K562 (cell line): ENCODE measurements around the gene TRIM68.

Experiments
- CBX5 ChIP-seq: IDR thresholded peaks from 2 replicates; pipeline ENCODE4 v1.6.1; 2014; ENCODE audit warnings: low read depth, borderline replicate concordance
- HEY1 ChIP-seq: fragments of 250-450 bp; sonication (Bioruptor Pico); IDR thresholded peaks from 2 replicates; pipeline ENCODE4 v1.5.0; 2020; ENCODE audit warnings: mild to moderate bottlenecking, moderate library complexity, borderline replicate concordance
- MTA2 ChIP-seq: fragments of 450-650 bp; IDR thresholded peaks from 2 replicates; pipeline ENCODE4 v1.6.1; 2016; ENCODE audit warnings: low read depth
- POLR3A ChIP-seq: IDR thresholded peaks from 2 replicates; pipeline ENCODE4 v1.6.1; 2011; ENCODE audit warnings: borderline replicate concordance, mild to moderate bottlenecking, moderate library complexity; ENCODE audit not compliant: insufficient read length, insufficient read depth; ENCODE audit errors: extremely low read depth
- TF ChIP-seq, protein P1 (sequence below), 3 experiments: IDR thresholded peaks in 2 of 3; conservative IDR thresholded peaks in 1 of 3; 2 replicates each; pipeline ENCODE4 v1.5.1; 2011 to 2012; ENCODE audit warnings: low read length in 3 of 3, mild to moderate bottlenecking in 3 of 3, control low read depth in 2 of 3, improper control_type of control experiment in 1 of 3, inconsistent platforms in 1 of 3, low read depth in 1 of 3, mixed read lengths in 1 of 3, moderate library complexity in 1 of 3; ENCODE audit not compliant: insufficient read depth in 2 of 3
- TF ChIP-seq, protein P2 (sequence below): fragments of 450-650 bp; IDR thresholded peaks from 2 replicates; pipeline ENCODE4 v1.6.1; 2016; ENCODE audit warnings: mild to moderate bottlenecking, moderate library complexity

GRCh38 chr11:4636962-4637661 lies 29.1 kb upstream of the TRIM68 start, which contains the start of gene OR51D1:
- TF ChIP-seq MTA2, result no peak
- TF ChIP-seq, protein P1, sequence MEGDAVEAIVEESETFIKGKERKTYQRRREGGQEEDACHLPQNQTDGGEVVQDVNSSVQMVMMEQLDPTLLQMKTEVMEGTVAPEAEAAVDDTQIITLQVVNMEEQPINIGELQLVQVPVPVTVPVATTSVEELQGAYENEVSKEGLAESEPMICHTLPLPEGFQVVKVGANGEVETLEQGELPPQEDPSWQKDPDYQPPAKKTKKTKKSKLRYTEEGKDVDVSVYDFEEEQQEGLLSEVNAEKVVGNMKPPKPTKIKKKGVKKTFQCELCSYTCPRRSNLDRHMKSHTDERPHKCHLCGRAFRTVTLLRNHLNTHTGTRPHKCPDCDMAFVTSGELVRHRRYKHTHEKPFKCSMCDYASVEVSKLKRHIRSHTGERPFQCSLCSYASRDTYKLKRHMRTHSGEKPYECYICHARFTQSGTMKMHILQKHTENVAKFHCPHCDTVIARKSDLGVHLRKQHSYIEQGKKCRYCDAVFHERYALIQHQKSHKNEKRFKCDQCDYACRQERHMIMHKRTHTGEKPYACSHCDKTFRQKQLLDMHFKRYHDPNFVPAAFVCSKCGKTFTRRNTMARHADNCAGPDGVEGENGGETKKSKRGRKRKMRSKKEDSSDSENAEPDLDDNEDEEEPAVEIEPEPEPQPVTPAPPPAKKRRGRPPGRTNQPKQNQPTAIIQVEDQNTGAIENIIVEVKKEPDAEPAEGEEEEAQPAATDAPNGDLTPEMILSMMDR (IDR thresholded peaks at IDR 0.05 in 2 of 3, conservative IDR thresholded peaks at IDR 0.05 in 1 of 3; ENCODE audit: insufficient read depth in 2 of 3, low read depth in 1 of 3, low read length in 3 of 3), result peak; percentile 84 to 91 (median 88)
- TF ChIP-seq CBX5, result no peak
- no peak for TF ChIP-seq HEY1
- TF ChIP-seq POLR3A, result no peak
- TF ChIP-seq, protein P2, sequence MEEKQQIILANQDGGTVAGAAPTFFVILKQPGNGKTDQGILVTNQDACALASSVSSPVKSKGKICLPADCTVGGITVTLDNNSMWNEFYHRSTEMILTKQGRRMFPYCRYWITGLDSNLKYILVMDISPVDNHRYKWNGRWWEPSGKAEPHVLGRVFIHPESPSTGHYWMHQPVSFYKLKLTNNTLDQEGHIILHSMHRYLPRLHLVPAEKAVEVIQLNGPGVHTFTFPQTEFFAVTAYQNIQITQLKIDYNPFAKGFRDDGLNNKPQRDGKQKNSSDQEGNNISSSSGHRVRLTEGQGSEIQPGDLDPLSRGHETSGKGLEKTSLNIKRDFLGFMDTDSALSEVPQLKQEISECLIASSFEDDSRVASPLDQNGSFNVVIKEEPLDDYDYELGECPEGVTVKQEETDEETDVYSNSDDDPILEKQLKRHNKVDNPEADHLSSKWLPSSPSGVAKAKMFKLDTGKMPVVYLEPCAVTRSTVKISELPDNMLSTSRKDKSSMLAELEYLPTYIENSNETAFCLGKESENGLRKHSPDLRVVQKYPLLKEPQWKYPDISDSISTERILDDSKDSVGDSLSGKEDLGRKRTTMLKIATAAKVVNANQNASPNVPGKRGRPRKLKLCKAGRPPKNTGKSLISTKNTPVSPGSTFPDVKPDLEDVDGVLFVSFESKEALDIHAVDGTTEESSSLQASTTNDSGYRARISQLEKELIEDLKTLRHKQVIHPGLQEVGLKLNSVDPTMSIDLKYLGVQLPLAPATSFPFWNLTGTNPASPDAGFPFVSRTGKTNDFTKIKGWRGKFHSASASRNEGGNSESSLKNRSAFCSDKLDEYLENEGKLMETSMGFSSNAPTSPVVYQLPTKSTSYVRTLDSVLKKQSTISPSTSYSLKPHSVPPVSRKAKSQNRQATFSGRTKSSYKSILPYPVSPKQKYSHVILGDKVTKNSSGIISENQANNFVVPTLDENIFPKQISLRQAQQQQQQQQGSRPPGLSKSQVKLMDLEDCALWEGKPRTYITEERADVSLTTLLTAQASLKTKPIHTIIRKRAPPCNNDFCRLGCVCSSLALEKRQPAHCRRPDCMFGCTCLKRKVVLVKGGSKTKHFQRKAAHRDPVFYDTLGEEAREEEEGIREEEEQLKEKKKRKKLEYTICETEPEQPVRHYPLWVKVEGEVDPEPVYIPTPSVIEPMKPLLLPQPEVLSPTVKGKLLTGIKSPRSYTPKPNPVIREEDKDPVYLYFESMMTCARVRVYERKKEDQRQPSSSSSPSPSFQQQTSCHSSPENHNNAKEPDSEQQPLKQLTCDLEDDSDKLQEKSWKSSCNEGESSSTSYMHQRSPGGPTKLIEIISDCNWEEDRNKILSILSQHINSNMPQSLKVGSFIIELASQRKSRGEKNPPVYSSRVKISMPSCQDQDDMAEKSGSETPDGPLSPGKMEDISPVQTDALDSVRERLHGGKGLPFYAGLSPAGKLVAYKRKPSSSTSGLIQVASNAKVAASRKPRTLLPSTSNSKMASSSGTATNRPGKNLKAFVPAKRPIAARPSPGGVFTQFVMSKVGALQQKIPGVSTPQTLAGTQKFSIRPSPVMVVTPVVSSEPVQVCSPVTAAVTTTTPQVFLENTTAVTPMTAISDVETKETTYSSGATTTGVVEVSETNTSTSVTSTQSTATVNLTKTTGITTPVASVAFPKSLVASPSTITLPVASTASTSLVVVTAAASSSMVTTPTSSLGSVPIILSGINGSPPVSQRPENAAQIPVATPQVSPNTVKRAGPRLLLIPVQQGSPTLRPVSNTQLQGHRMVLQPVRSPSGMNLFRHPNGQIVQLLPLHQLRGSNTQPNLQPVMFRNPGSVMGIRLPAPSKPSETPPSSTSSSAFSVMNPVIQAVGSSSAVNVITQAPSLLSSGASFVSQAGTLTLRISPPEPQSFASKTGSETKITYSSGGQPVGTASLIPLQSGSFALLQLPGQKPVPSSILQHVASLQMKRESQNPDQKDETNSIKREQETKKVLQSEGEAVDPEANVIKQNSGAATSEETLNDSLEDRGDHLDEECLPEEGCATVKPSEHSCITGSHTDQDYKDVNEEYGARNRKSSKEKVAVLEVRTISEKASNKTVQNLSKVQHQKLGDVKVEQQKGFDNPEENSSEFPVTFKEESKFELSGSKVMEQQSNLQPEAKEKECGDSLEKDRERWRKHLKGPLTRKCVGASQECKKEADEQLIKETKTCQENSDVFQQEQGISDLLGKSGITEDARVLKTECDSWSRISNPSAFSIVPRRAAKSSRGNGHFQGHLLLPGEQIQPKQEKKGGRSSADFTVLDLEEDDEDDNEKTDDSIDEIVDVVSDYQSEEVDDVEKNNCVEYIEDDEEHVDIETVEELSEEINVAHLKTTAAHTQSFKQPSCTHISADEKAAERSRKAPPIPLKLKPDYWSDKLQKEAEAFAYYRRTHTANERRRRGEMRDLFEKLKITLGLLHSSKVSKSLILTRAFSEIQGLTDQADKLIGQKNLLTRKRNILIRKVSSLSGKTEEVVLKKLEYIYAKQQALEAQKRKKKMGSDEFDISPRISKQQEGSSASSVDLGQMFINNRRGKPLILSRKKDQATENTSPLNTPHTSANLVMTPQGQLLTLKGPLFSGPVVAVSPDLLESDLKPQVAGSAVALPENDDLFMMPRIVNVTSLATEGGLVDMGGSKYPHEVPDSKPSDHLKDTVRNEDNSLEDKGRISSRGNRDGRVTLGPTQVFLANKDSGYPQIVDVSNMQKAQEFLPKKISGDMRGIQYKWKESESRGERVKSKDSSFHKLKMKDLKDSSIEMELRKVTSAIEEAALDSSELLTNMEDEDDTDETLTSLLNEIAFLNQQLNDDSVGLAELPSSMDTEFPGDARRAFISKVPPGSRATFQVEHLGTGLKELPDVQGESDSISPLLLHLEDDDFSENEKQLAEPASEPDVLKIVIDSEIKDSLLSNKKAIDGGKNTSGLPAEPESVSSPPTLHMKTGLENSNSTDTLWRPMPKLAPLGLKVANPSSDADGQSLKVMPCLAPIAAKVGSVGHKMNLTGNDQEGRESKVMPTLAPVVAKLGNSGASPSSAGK, result no peak
